ENCODE results near the gene CBY2.
"Not testable (repeated sequence)": the region's sequence is repeated elsewhere in the genome, so short reads cannot be mapped to it uniquely, and the experiment has no call there.

The CBY2 gene, protein sequence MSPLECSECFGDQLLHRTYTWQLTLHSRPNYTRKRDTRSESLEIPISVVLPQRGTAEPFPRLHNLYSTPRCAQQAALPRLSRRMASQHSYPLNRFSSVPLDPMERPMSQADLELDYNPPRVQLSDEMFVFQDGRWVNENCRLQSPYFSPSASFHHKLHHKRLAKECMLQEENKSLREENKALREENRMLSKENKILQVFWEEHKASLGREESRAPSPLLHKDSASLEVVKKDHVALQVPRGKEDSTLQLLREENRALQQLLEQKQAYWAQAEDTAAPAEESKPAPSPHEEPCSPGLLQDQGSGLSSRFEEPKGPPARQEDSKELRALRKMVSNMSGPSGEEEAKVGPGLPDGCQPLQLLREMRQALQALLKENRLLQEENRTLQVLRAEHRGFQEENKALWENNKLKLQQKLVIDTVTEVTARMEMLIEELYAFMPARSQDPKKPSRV

DNA sequence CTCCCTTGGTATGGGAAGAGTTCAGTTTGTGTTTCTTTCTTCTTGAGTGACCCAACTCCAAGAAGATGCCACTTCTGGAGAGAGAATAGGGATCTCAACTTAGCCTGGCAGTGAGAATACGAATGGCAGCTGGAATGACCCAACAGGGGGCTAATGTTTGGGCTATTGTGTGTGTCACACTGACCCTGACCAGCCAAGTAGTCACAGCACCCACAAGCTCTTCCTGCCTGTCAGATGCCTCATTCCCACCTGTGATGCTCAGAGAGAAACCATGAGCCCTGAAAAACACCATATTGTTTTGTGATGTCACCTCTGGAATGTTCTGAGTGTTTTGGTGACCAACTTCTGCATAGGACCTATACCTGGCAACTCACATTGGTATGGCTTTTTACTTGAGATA, at the start of gene CBY2:
CBY2 (plus strand) TSS at position 233 of the 400 bp plus-strand sequence; CDS start at position 304, 71 bp downstream.
- DNase-seq (ENCODE audit: low read depth in 2 of 2) = no peak

DNA sequence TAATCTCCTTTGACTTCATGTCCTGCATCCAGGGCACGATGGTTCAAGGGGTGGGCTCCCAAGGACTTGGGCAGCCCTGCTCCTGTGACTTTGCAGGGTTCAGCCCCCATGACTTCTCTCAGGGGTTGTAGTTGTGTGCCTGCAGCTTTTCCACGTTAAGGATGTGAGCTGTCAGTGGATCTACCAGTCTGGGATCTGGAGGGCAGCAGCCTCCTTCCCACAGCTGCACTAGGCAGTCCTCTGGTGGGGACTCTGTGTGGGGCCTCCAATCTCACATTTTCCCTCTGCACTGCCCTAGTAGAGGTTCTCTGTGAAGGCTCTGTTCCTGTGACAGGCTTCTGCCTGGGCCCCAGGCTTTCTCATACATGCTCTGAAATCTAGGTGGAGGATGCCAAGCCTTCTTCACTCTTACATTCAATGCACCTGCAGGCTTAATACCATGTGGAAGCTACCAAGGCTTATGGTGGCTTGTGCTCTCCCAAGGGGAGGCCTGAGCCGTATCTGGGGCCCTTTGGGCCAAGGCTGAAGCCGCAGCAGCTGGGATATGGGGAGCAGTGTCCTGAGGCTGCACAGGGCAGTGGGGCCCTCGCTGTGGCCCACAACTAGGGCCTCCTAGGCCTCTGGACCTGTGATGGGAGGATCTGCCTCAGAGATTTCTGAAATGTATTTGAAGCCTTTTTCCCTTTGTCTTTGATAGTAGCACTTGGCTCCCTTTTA, 47.3 kb upstream of the CBY2 start:
- no peak for DNase-seq (ENCODE audit: low read depth in 2 of 2)

- no peak for DNase-seq (ENCODE audit: low read depth in 2 of 2)
Observed at GRCh38 chr13:45658586-45659235, 43.4 kb upstream of the CBY2 start.

- no peak for DNase-seq (ENCODE audit: low read depth in 2 of 2)
Observed at GRCh38 chr13:45659536-45659935, 42.6 kb upstream of the CBY2 start.

DNA sequence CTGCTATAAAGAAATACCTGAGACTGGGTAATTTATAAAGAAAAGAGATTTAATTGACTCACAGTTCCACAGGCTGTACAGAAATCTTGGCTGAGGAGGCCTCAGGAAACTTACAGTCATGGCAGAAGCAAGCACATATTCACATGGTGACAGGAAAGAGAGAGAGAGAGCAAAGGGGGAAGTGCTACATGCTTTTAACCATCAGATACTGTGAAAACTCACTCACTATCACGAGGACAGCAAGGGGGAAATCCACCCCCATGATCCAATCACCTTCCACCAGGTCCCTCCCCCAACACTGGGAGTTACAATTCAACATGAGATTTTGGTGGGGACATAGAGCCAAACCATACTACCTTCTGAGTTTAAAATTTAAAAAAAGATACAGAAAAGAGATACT, 41.7 kb upstream of the CBY2 start:
- DNase-seq (ENCODE audit: low read depth in 2 of 2) = not testable (repeated sequence)

- DNase-seq (ENCODE audit: low read depth in 2 of 2) = no peak
Observed at GRCh38 chr13:45662162-45662561, 40.0 kb upstream of the CBY2 start.

DNA sequence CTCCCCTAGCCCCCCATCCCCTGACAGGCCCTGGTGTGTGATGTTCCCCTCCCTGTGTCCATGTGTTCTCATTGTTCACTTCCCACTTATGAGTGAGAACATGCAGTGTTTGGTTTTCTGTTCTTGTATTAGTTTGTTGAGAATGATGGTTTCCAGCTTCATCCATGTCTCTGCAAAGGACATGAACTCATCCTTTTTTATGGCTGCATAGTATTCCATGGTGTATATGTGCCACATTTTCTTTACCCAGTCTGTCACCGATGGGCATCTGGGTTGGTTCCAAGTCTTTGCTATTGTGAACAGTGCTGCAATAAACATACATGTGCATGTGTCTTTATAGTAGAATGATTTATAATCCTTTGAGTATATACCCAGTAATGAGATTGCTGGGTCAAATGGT, 39.2 kb upstream of the CBY2 start:
- DNase-seq (ENCODE audit: low read depth in 2 of 2) = not testable (repeated sequence)

DNA sequence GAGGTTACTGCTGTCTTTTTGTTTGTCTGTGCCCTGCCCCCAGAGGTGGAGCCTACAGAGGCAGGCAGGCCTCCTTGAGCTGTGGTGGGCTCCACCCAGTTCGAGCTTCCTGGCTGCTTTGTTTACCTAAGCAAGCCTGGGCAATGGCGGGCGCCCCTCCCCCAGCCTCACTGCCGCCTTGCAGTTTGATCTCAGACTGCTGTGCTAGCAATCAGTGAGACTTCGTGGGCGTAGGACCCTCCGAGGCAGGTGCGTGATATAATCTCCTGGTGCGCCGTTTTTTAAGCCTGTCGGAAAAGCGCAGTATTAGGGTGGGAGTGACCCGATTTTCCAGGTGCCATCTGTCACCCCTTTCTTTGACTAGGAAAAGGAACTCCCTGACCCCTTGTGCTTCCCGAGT, 32.5 kb upstream of the CBY2 start:
- DNase-seq (ENCODE audit: low read depth in 2 of 2) = not testable (repeated sequence)

- DNase-seq (ENCODE audit: low read depth in 2 of 2) = no peak
Observed at GRCh38 chr13:45670189-45670885, 31.8 kb upstream of the CBY2 start.

GRCh38 chr13:45674908-45675307, 27.2 kb upstream of the CBY2 start:
- no peak for DNase-seq (ENCODE audit: low read depth in 2 of 2)

- DNase-seq (ENCODE audit: low read depth in 2 of 2) = no peak
Observed at GRCh38 chr13:45678282-45678681, 23.8 kb upstream of the CBY2 start.

GRCh38 chr13:45681113-45681512, 21.0 kb upstream of the CBY2 start:
- DNase-seq (ENCODE audit: low read depth in 2 of 2) = no peak

DNA sequence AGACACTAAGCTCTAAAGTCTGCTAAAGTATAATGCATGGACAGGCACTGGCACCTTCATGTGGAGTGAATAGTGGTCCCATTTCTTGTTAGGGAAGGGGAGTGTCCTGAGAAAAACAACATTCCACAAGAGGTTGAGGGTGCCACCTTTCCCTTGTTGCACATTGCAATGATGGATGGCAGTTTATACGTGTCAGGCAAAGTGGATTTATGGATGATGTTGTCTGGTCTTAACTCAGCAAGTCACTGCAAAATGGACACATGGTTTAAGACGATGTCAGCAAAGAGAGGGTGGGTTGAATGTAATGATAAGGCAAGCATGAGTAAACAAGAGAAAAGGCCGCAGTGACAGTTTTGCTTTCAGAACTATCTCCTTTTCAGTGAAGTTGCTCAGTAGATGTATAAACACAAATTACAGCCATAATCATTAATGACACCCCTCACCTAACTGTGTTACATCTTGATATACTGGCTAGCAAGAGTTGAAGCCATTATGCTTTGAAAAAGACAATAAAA, 19.6 kb upstream of the CBY2 start:
- DNase-seq (ENCODE audit: low read depth in 2 of 2) = no peak

DNA sequence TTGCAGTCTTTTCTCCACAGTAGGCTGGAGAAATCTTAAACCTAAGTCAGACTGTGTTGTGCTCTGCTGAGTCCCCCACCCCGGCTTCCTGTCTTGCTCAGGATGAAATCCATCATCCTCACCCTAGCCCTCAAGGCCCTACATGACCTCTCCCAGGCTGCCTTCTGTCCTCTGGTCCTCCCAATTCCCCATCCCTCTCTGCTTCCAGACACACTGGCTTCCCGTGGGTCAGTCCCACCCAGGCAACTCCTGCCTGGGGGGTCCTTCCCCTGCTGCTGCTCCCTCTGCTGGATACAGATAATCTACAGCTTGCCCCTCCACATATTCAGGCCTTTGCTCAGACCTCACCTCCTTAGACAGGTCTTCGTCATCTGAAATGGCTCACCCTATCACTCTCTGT, 18.4 kb upstream of the CBY2 start:
- no peak for DNase-seq (ENCODE audit: low read depth in 2 of 2)

DNA sequence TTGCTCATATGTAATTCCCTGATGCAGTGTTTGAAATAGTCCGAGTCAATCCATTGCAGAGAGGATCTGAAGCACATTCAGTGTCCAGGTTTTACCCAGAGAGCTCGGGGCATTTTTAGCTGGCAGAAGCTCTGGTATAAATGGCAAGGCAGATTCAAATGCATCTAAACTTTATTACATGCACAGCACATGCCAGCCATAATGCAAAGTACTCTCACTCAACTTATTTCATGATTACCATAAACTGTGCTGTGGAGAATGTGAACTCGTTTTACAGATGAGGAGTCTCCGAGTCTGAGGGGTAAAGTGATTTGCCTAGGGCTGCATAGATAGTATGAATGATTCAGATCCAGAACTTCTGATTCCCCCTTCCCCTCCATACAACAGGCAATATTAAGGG, 13.5 kb upstream of the CBY2 start:
- DNase-seq (ENCODE audit: low read depth in 2 of 2) = no peak

GRCh38 chr13:45690636-45691035, 11.5 kb upstream of the CBY2 start:
- DNase-seq (ENCODE audit: low read depth in 2 of 2) = no peak

- DNase-seq (ENCODE audit: low read depth in 2 of 2) = no peak
Observed at GRCh38 chr13:45691251-45691650, 10.9 kb upstream of the CBY2 start.

DNA sequence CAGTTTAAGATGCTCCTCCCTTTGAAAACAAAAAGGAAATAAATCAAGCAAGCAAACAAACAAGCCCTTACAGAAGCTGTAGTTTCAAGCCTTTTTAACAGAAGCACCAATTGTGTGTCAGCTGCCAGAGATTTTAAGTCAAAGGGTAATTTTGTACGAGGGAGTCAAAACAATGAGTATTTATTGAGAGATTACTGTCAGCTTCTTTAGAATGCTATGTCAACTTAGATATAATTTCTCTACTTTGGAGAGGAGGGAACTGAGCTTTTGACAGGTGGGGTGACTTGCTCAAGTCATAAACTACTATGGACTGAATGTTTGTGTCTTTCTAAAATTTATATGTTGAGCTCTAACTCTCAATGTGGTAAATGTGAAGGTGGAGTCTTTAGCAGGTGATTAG, 10.5 kb upstream of the CBY2 start:
- DNase-seq (ENCODE audit: low read depth in 2 of 2) = no peak

- no peak for DNase-seq (ENCODE audit: low read depth in 2 of 2)
Observed at GRCh38 chr13:45695198-45695730, 6.9 kb upstream of the CBY2 start.

- DNase-seq (ENCODE audit: low read depth in 2 of 2) = no peak
Observed at GRCh38 chr13:45696610-45697226, 5.4 kb upstream of the CBY2 start.
